ENCODE results near the gene ACTL8.

Gene ACTL8

GRCh38 chr1:17776426-17776825 is 21.3 kb downstream of the ACTL8 start:
- Histone ChIP-seq H3K27me3 (replicated peaks; ENCODE audit: control insufficient read depth, insufficient read depth, low read length, poor library complexity, severe bottlenecking) (peaks cover 3% of the 10 kb centered on the region), H3K4me1 (ENCODE audit: control insufficient read depth, insufficient read depth, low read length, poor library complexity, severe bottlenecking) (no peaks in the 10 kb centered on the region), H3K4me3 (ENCODE audit: insufficient read depth, low read depth, low read length, poor library complexity, severe bottlenecking) (no peak overlapping the region), H3K27ac (ENCODE audit: insufficient read depth, low read length, poor library complexity, severe bottlenecking) (no peak overlapping the region), H3K36me3 (ENCODE audit: control insufficient read depth, insufficient read depth, low read length) (no peaks in the 10 kb centered on the region), H3K9me3 (ENCODE audit: control insufficient read depth, low read length) (no peaks in the 10 kb centered on the region)
- no peak for DNase-seq

GRCh38 chr1:17777330-17777729 is 22.2 kb downstream of the ACTL8 start:
- peaks cover 3% of the 10 kb centered on the region for H3K27me3 ChIP-seq (replicated peaks; ENCODE audit: control insufficient read depth, insufficient read depth, low read length, poor library complexity, severe bottlenecking)
- no peaks in the 10 kb centered on the region for H3K36me3 ChIP-seq (ENCODE audit: control insufficient read depth, insufficient read depth, low read length)
- H3K27ac ChIP-seq (ENCODE audit: insufficient read depth, low read length, poor library complexity, severe bottlenecking) = no peak overlapping the region
- no peaks in the 10 kb centered on the region for H3K9me3 ChIP-seq (ENCODE audit: control insufficient read depth, low read length)
- H3K4me3 ChIP-seq (ENCODE audit: insufficient read depth, low read depth, low read length, poor library complexity, severe bottlenecking) = no peak overlapping the region
- DNase-seq = no peak
- no peaks in the 10 kb centered on the region for H3K4me1 ChIP-seq (ENCODE audit: control insufficient read depth, insufficient read depth, low read length, poor library complexity, severe bottlenecking)

- no peaks in the 10 kb centered on the region for H3K4me1 ChIP-seq (ENCODE audit: control insufficient read depth, insufficient read depth, low read length, poor library complexity, severe bottlenecking)
- no peak overlapping the region for H3K27ac ChIP-seq (ENCODE audit: insufficient read depth, low read length, poor library complexity, severe bottlenecking)
- no peak overlapping the region for H3K4me3 ChIP-seq (ENCODE audit: insufficient read depth, low read depth, low read length, poor library complexity, severe bottlenecking)
- peaks cover 3% of the 10 kb centered on the region for H3K27me3 ChIP-seq (replicated peaks; ENCODE audit: control insufficient read depth, insufficient read depth, low read length, poor library complexity, severe bottlenecking)
- no peaks in the 10 kb centered on the region for H3K9me3 ChIP-seq (ENCODE audit: control insufficient read depth, low read length)
- H3K36me3 ChIP-seq (ENCODE audit: control insufficient read depth, insufficient read depth, low read length) = no peaks in the 10 kb centered on the region
- DNase-seq = no peak
These were observed 22.7 kb downstream of the ACTL8 start for GRCh38 chr1:17777818-17778217.

GRCh38 chr1:17780916-17781315 is 25.8 kb downstream of the ACTL8 start:
- DNase-seq = no peak
- Histone ChIP-seq H3K4me1 (ENCODE audit: control insufficient read depth, insufficient read depth, low read length, poor library complexity, severe bottlenecking) (no peaks in the 10 kb centered on the region), H3K27me3 (replicated peaks; ENCODE audit: control insufficient read depth, insufficient read depth, low read length, poor library complexity, severe bottlenecking) (no peaks in the 10 kb centered on the region), H3K27ac (ENCODE audit: insufficient read depth, low read length, poor library complexity, severe bottlenecking) (no peak overlapping the region), H3K36me3 (ENCODE audit: control insufficient read depth, insufficient read depth, low read length) (no peaks in the 10 kb centered on the region), H3K9me3 (ENCODE audit: control insufficient read depth, low read length) (no peaks in the 10 kb centered on the region), H3K4me3 (ENCODE audit: insufficient read depth, low read depth, low read length, poor library complexity, severe bottlenecking) (no peak overlapping the region)

GRCh38 chr1:17789926-17790325 is 34.8 kb downstream of the ACTL8 start:
- Histone ChIP-seq H3K36me3 (ENCODE audit: control insufficient read depth, insufficient read depth, low read length) (no peaks in the 10 kb centered on the region), H3K27ac (ENCODE audit: insufficient read depth, low read length, poor library complexity, severe bottlenecking) (no peak overlapping the region), H3K4me1 (ENCODE audit: control insufficient read depth, insufficient read depth, low read length, poor library complexity, severe bottlenecking) (no peaks in the 10 kb centered on the region), H3K4me3 (ENCODE audit: insufficient read depth, low read depth, low read length, poor library complexity, severe bottlenecking) (no peak overlapping the region), H3K27me3 (replicated peaks; ENCODE audit: control insufficient read depth, insufficient read depth, low read length, poor library complexity, severe bottlenecking) (no peaks in the 10 kb centered on the region), H3K9me3 (ENCODE audit: control insufficient read depth, low read length) (no peaks in the 10 kb centered on the region)
- no peak for DNase-seq

- no peaks in the 10 kb centered on the region for H3K36me3 ChIP-seq (ENCODE audit: control insufficient read depth, insufficient read depth, low read length)
- no peaks in the 10 kb centered on the region for H3K9me3 ChIP-seq (ENCODE audit: control insufficient read depth, low read length)
- H3K27ac ChIP-seq (ENCODE audit: insufficient read depth, low read length, poor library complexity, severe bottlenecking) = no peak overlapping the region
- DNase-seq = no peak
- H3K27me3 ChIP-seq (replicated peaks; ENCODE audit: control insufficient read depth, insufficient read depth, low read length, poor library complexity, severe bottlenecking) = no peaks in the 10 kb centered on the region
- H3K4me3 ChIP-seq (ENCODE audit: insufficient read depth, low read depth, low read length, poor library complexity, severe bottlenecking) = no peak overlapping the region
- no peaks in the 10 kb centered on the region for H3K4me1 ChIP-seq (ENCODE audit: control insufficient read depth, insufficient read depth, low read length, poor library complexity, severe bottlenecking)
These were observed 35.4 kb downstream of the ACTL8 start for GRCh38 chr1:17790383-17791054.

- DNase-seq = no peak
- Histone ChIP-seq H3K27ac (ENCODE audit: insufficient read depth, low read length, poor library complexity, severe bottlenecking) (no peak overlapping the region), H3K9me3 (ENCODE audit: control insufficient read depth, low read length) (no peaks in the 10 kb centered on the region), H3K4me1 (ENCODE audit: control insufficient read depth, insufficient read depth, low read length, poor library complexity, severe bottlenecking) (no peaks in the 10 kb centered on the region), H3K27me3 (replicated peaks; ENCODE audit: control insufficient read depth, insufficient read depth, low read length, poor library complexity, severe bottlenecking) (no peaks in the 10 kb centered on the region), H3K4me3 (ENCODE audit: insufficient read depth, low read depth, low read length, poor library complexity, severe bottlenecking) (no peak overlapping the region), H3K36me3 (ENCODE audit: control insufficient read depth, insufficient read depth, low read length) (no peaks in the 10 kb centered on the region)
These were observed 35.9 kb downstream of the ACTL8 start for GRCh38 chr1:17791055-17791390.

- no peak overlapping the region for H3K27ac ChIP-seq (ENCODE audit: insufficient read depth, low read length, poor library complexity, severe bottlenecking)
- no peak overlapping the region for H3K4me3 ChIP-seq (ENCODE audit: insufficient read depth, low read depth, low read length, poor library complexity, severe bottlenecking)
- H3K36me3 ChIP-seq (ENCODE audit: control insufficient read depth, insufficient read depth, low read length) = no peaks in the 10 kb centered on the region
- no peaks in the 10 kb centered on the region for H3K4me1 ChIP-seq (ENCODE audit: control insufficient read depth, insufficient read depth, low read length, poor library complexity, severe bottlenecking)
- no peaks in the 10 kb centered on the region for H3K27me3 ChIP-seq (replicated peaks; ENCODE audit: control insufficient read depth, insufficient read depth, low read length, poor library complexity, severe bottlenecking)
- no peaks in the 10 kb centered on the region for H3K9me3 ChIP-seq (ENCODE audit: control insufficient read depth, low read length)
- DNase-seq = no peak
These were observed 36.3 kb downstream of the ACTL8 start for GRCh38 chr1:17791480-17791879.

GRCh38 chr1:17792421-17792820 is 37.3 kb downstream of the ACTL8 start:
- Histone ChIP-seq H3K27ac (ENCODE audit: insufficient read depth, low read length, poor library complexity, severe bottlenecking) (no peak overlapping the region), H3K36me3 (ENCODE audit: control insufficient read depth, insufficient read depth, low read length) (no peaks in the 10 kb centered on the region), H3K27me3 (replicated peaks; ENCODE audit: control insufficient read depth, insufficient read depth, low read length, poor library complexity, severe bottlenecking) (no peaks in the 10 kb centered on the region), H3K4me1 (ENCODE audit: control insufficient read depth, insufficient read depth, low read length, poor library complexity, severe bottlenecking) (no peaks in the 10 kb centered on the region), H3K4me3 (ENCODE audit: insufficient read depth, low read depth, low read length, poor library complexity, severe bottlenecking) (no peak overlapping the region), H3K9me3 (ENCODE audit: control insufficient read depth, low read length) (no peaks in the 10 kb centered on the region)
- no peak for DNase-seq

- no peaks in the 10 kb centered on the region for H3K4me1 ChIP-seq (ENCODE audit: control insufficient read depth, insufficient read depth, low read length, poor library complexity, severe bottlenecking)
- H3K36me3 ChIP-seq (ENCODE audit: control insufficient read depth, insufficient read depth, low read length) = no peaks in the 10 kb centered on the region
- no peak for DNase-seq
- no peaks in the 10 kb centered on the region for H3K27me3 ChIP-seq (replicated peaks; ENCODE audit: control insufficient read depth, insufficient read depth, low read length, poor library complexity, severe bottlenecking)
- H3K4me3 ChIP-seq (ENCODE audit: insufficient read depth, low read depth, low read length, poor library complexity, severe bottlenecking) = no peak overlapping the region
- H3K9me3 ChIP-seq (ENCODE audit: control insufficient read depth, low read length) = no peaks in the 10 kb centered on the region
- no peak overlapping the region for H3K27ac ChIP-seq (ENCODE audit: insufficient read depth, low read length, poor library complexity, severe bottlenecking)
These were observed 40.1 kb downstream of the ACTL8 start for GRCh38 chr1:17795081-17795809.
